IMR-90 (cell line): ENCODE data around the gene KIF1A. TPM values are rescaled to one million over a fixed set of nuclear protein-coding genes. Genes with fewer than 3 reads are reported as not detected.

ENCODE experiments used
- ATAC-seq: fragments of 200-7000 bp; cut with Tn5 transposase; 2 replicates; pipeline ENCODE4 v1.9.1; 2020; ENCODE audit warnings: low read depth, mild to moderate bottlenecking, moderate library complexity
- BruUV-seq: library from RNA; stranded (reverse); fragments of 400-500 nt; replicated peaks from 2 replicates; lab custom pipeline; 2021; lab: Mats Ljungman, UMichigan
- CTCF ChIA-PET: fragments of 300-600 bp; formaldehyde crosslinking; extraction: SDS; loops from one replicate; lab custom pipeline; 2021; ENCODE audit warnings: antibody characterized with exemption; lab: Yijun Ruan, JAX
- POLR2A ChIA-PET: fragments of 300-600 bp; sonication (Branson Sonifier 250); formaldehyde crosslinking; loops from one replicate; lab custom pipeline; 2022; ENCODE audit warnings: antibody characterized with exemption; ENCODE audit not compliant: unreplicated experiment; lab: Charles Lee
- DNase-seq: peaks from one replicate; pipeline ENCODE4 v3.0.0; 2013
- H2AFZ ChIP-seq: replicated peaks from 2 replicates; pipeline ENCODE3; 2013; ENCODE audit warnings: low read length, mild to moderate bottlenecking; ENCODE audit not compliant: poor library complexity
- H2AK5ac ChIP-seq: 2 replicates; pipeline ENCODE4 v1.6.1; 2013; ENCODE audit warnings: low read depth, low read length, inconsistent platforms
- H2AK9ac ChIP-seq: replicated peaks from 2 replicates; pipeline ENCODE3; 2013; ENCODE audit warnings: mild to moderate bottlenecking, low read depth, low read length, moderate library complexity; ENCODE audit not compliant: poor library complexity
- H2BK120ac ChIP-seq: 2 replicates; pipeline ENCODE4 v1.6.1; 2013; ENCODE audit warnings: low read depth, low read length, inconsistent platforms
- H2BK15ac ChIP-seq: 3 replicates; pipeline ENCODE4 v1.6.1; 2013; ENCODE audit warnings: low read depth, low read length, inconsistent platforms
- H2BK20ac ChIP-seq: 2 replicates; pipeline ENCODE4 v1.6.1; 2013; ENCODE audit warnings: low read depth, mild to moderate bottlenecking, inconsistent platforms, low read length, moderate library complexity
- H2BK5ac ChIP-seq: 2 replicates; pipeline ENCODE4 v1.6.1; 2013; ENCODE audit warnings: mild to moderate bottlenecking, low read depth, low read length, inconsistent platforms; ENCODE audit not compliant: poor library complexity, severe bottlenecking
- H3K14ac ChIP-seq: replicated peaks from 2 replicates; pipeline ENCODE4 v1.6.1; 2013; ENCODE audit warnings: low read depth, low read length, inconsistent platforms
- H3K18ac ChIP-seq: 2 replicates; pipeline ENCODE4 v1.6.1; 2013; ENCODE audit warnings: low read depth, low read length, control low read depth
- H3K23ac ChIP-seq: 2 replicates; pipeline ENCODE4 v1.6.1; 2013; ENCODE audit warnings: low read depth, low read length, inconsistent platforms
- H3K27ac ChIP-seq: 2 replicates; pipeline ENCODE4 v1.5.1; 2013; ENCODE audit warnings: mild to moderate bottlenecking, control low read depth, low read length; ENCODE audit not compliant: insufficient read depth
- H3K27me3 ChIP-seq: 2 replicates; pipeline ENCODE4 v1.6.1; 2013; ENCODE audit warnings: low read length; ENCODE audit not compliant: control insufficient read depth, insufficient read depth
- H3K36me3 ChIP-seq: 2 replicates; pipeline ENCODE4 v1.6.1; 2013; ENCODE audit warnings: low read length, mixed read lengths; ENCODE audit not compliant: control insufficient read depth, insufficient read depth
- H3K4ac ChIP-seq: 2 replicates; pipeline ENCODE4 v1.6.1; 2013; ENCODE audit warnings: low read depth, low read length, inconsistent platforms
- H3K4me1 ChIP-seq: 2 replicates; pipeline ENCODE4 v1.6.1; 2013; ENCODE audit warnings: low read length, mixed read lengths; ENCODE audit not compliant: control insufficient read depth, insufficient read depth
- H3K4me2 ChIP-seq: 2 replicates; pipeline ENCODE4 v1.6.1; 2013; ENCODE audit warnings: low read depth, mild to moderate bottlenecking, control low read depth, low read length, moderate library complexity
- H3K4me3 ChIP-seq: 2 replicates; pipeline ENCODE4 v1.5.1; 2013; ENCODE audit warnings: low read depth, mild to moderate bottlenecking, control low read depth, low read length, moderate library complexity; ENCODE audit not compliant: insufficient read depth
- H3K56ac ChIP-seq: 2 replicates; pipeline ENCODE4 v1.6.1; 2013; ENCODE audit warnings: low read length, inconsistent platforms; ENCODE audit not compliant: insufficient read depth; ENCODE audit errors: extremely low read depth
- H3K79me1 ChIP-seq, 2 experiments: 2 replicates each; pipeline ENCODE4 v1.6.1; 2013; ENCODE audit warnings: low read length in 2 of 2, inconsistent platforms in 1 of 2, low read depth in 1 of 2
- H3K9ac ChIP-seq: 2 replicates; pipeline ENCODE4 v1.6.1; 2013; ENCODE audit warnings: low read depth, low read length, control low read depth
- H3K9me1 ChIP-seq: 2 replicates; pipeline ENCODE4 v1.6.1; 2013; ENCODE audit warnings: low read length, inconsistent platforms; ENCODE audit not compliant: insufficient read depth
- H3K9me3 ChIP-seq: 2 replicates; pipeline ENCODE4 v1.6.1; 2013; ENCODE audit warnings: low read length; ENCODE audit not compliant: control insufficient read depth, insufficient read depth
- H4K20me1 ChIP-seq: 2 replicates; pipeline ENCODE4 v1.6.1; 2013; ENCODE audit warnings: low read length, inconsistent platforms; ENCODE audit not compliant: insufficient read depth
- H4K5ac ChIP-seq: 2 replicates; pipeline ENCODE4 v1.6.1; 2013; ENCODE audit warnings: mild to moderate bottlenecking, low read depth, low read length, control low read depth
- H4K8ac ChIP-seq, 2 experiments: 2 replicates each; pipeline ENCODE4 v1.6.1; 2013; ENCODE audit warnings: low read depth in 2 of 2, low read length in 2 of 2, control low read depth in 1 of 2, inconsistent platforms in 1 of 2
- H4K91ac ChIP-seq: 2 replicates; pipeline ENCODE4 v1.6.1; 2013; ENCODE audit warnings: low read depth, low read length, inconsistent platforms; ENCODE audit not compliant: insufficient read depth
- BHLHE40 ChIP-seq: fragments of 150-350 bp; IDR thresholded peaks from 2 replicates; pipeline ENCODE4 v1.6.1; 2016; ENCODE audit warnings: mild to moderate bottlenecking, low read depth, low read length
- CEBPB ChIP-seq: IDR thresholded peaks from 2 replicates; pipeline ENCODE4 v1.6.1; 2012; ENCODE audit warnings: low read depth, low read length, improper control_type of control experiment
- CHD1 ChIP-seq: IDR thresholded peaks from 2 replicates; pipeline ENCODE4 v1.6.1; 2012; ENCODE audit warnings: low read depth, low read length, improper control_type of control experiment
- CTCF ChIP-seq: conservative IDR thresholded peaks from 2 replicates; pipeline ENCODE4 v1.5.1; 2012; ENCODE audit warnings: mild to moderate bottlenecking, low read depth, low read length, improper control_type of control experiment
- FOS ChIP-seq: fragments of 150-350 bp; IDR thresholded peaks from 2 replicates; pipeline ENCODE4 v1.6.1; 2016; ENCODE audit warnings: low read depth, low read length
- MAFK ChIP-seq: IDR thresholded peaks from 2 replicates; pipeline ENCODE4 v1.6.1; 2012; ENCODE audit warnings: low read depth, low read length, improper control_type of control experiment
- MXI1 ChIP-seq: IDR thresholded peaks from 2 replicates; pipeline ENCODE4 v1.6.1; 2012; ENCODE audit warnings: low read depth, mild to moderate bottlenecking, low read length, moderate library complexity, borderline replicate concordance
- POLR2A ChIP-seq: IDR thresholded peaks from 2 replicates; pipeline ENCODE4 v1.6.1; 2012; ENCODE audit warnings: mild to moderate bottlenecking, low read depth, low read length
- RCOR1 ChIP-seq: IDR thresholded peaks from 2 replicates; pipeline ENCODE4 v1.6.1; 2012; ENCODE audit warnings: mild to moderate bottlenecking, low read length, improper control_type of control experiment; ENCODE audit not compliant: insufficient replicate concordance
- SMC3 ChIP-seq: fragments of 150-350 bp; IDR thresholded peaks from 2 replicates; pipeline ENCODE4 v1.6.1; 2016; ENCODE audit warnings: low read depth, mild to moderate bottlenecking, antibody characterized with exemption, low read length, moderate library complexity
- WGBS, 2 experiments: methylation state at CpG; one replicate each; pipeline versions ENCODE4 v1.1.5 to v1.1.7; 2013; ENCODE audit warnings: missing lambda C conversion rate in 2 of 2; ENCODE audit not compliant: insufficient read length in 1 of 2; ENCODE audit errors: extremely low coverage in 2 of 2; 5-methylcytosine and 5-hydroxymethylcytosine counted together
- dilution Hi-C: fragments of 300-500 bp; cut with HindIII; formaldehyde crosslinking; loops from one replicate; pipeline ENCODE4 v1.14.3; 2018; ENCODE audit warnings: low sequenced_read_pairs; ENCODE audit not compliant: unreplicated experiment
- in situ Hi-C: fragments of 300-500 bp; cut with MboI; formaldehyde crosslinking; loops from 3 replicates; pipeline ENCODE4 v1.14.3; 2019; ENCODE audit warnings: low sequenced_read_pairs, inconsistent platforms, mixed read lengths
- intact Hi-C: fragments of 100-400 bp; cut with micrococcal nuclease; formaldehyde crosslinking; loops from 2 replicates; pipeline ENCODE4 v1.10.0; 2022
- polyA plus RNA-seq, 3 experiments: library from polyadenylated mRNA; depleted of rRNA; stranded (reverse); fragments of >200 nt; gene quantifications; 2 replicates each; pipeline ENCODE4 v1.2.3, GENCODE V29; 2012; ENCODE audit warnings: low replicate concordance in 1 of 3
- total RNA-seq: library from RNA; depleted of rRNA; stranded (reverse); fragments of >200 nt; gene quantifications from 2 replicates; pipeline ENCODE4 v1.2.3, GENCODE V29; 2012
- TF ChIP-seq, protein P1 (sequence below): fragments of 150-350 bp; IDR thresholded peaks from 2 replicates; pipeline ENCODE4 v1.6.1; 2016; ENCODE audit warnings: low read depth, mild to moderate bottlenecking, low read length, moderate library complexity, borderline replicate concordance
- TF ChIP-seq, protein P2 (sequence below): fragments of 150-350 bp; IDR thresholded peaks from 2 replicates; pipeline ENCODE4 v1.6.1; 2017; ENCODE audit warnings: mild to moderate bottlenecking, antibody characterized with exemption, low read length, low read depth

Gene KIF1A
- total and polyA plus RNA-seq, 2 of the 4 experiments (the other 2 are of a cell fraction) = under 0.01 TPM; not detected in 1

DNA sequence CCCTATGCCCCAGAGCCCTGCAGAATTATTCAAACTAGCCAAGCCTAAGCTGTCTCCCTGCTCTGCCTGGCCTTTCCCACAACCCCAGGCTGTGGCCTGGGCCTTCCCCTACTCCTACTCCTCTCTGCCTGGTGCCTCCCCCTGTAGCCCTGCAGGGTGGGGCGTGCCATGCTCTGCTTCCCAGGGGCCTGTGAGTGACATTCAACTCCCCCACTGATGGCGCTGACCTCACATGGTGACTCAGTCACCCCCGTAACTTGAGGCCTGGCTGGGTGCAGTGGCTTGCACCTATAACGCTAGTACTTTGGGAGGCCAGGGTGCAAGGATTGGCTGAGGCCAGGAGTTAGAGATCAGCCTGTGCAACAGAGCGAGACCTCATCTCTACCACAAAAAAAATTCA lies 60.6 kb downstream of the KIF1A start:
- in situ Hi-C loops (no loop called here), intact Hi-C loops (no loop called here), dilution Hi-C loops (no loop called here)
- BruUV-seq = no TSS peak
- Histone ChIP-seq H3K14ac (no peak overlapping the region), H2BK20ac (no peak overlapping the region), H2BK120ac (no peak overlapping the region), H3K56ac (no peak overlapping the region), H3K9ac (no peak overlapping the region), H3K4ac (no peak overlapping the region), H3K9me1 (no peaks in the 10 kb centered on the region), H4K8ac (no peak overlapping the region), H2BK5ac (no peak overlapping the region), H2BK15ac (no peak overlapping the region), H3K36me3 (no peaks in the 10 kb centered on the region), H3K27ac (no peak overlapping the region), H4K91ac (no peak overlapping the region), H2AK9ac (no peak overlapping the region), H2AK5ac (no peak overlapping the region), H2AFZ (no peak overlapping the region), H3K27me3 (peaks cover 7% of the 10 kb centered on the region; the same call in 1 of the 2 replicates), H3K4me1 (no peaks in the 10 kb centered on the region), H3K79me1 (no peaks in the 10 kb centered on the region), H3K4me3 (no peak overlapping the region), H4K5ac (no peak overlapping the region), H3K9me3 (no peaks in the 10 kb centered on the region), H3K18ac (no peak overlapping the region), H4K20me1 (no peaks in the 10 kb centered on the region; the same call in 1 of the 2 replicates), H3K23ac (no peak overlapping the region), H3K4me2 (no peak overlapping the region)
- CTCF ChIA-PET = no interaction called here
- no peak; the same call in 1 of the 2 replicates for ATAC-seq
- no peak for DNase-seq
- POLR2A ChIA-PET = no interaction called here
- 82% methylated on average over 2 of the region's 5 CpGs; no CpG with 5 or more reads in 1 of the 2 experiments for WGBS, 2 experiments
- TF ChIP-seq, protein P1, sequence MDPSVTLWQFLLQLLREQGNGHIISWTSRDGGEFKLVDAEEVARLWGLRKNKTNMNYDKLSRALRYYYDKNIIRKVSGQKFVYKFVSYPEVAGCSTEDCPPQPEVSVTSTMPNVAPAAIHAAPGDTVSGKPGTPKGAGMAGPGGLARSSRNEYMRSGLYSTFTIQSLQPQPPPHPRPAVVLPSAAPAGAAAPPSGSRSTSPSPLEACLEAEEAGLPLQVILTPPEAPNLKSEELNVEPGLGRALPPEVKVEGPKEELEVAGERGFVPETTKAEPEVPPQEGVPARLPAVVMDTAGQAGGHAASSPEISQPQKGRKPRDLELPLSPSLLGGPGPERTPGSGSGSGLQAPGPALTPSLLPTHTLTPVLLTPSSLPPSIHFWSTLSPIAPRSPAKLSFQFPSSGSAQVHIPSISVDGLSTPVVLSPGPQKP = no peak
- TF ChIP-seq CHD1 (no peak), CTCF (no peak), FOS (no peak), MAFK (no peak), RCOR1 (no peak), MXI1 (no peak), POLR2A (no peak), SMC3 (no peak), BHLHE40 (no peak), CEBPB (no peak)
- TF ChIP-seq, protein P2, sequence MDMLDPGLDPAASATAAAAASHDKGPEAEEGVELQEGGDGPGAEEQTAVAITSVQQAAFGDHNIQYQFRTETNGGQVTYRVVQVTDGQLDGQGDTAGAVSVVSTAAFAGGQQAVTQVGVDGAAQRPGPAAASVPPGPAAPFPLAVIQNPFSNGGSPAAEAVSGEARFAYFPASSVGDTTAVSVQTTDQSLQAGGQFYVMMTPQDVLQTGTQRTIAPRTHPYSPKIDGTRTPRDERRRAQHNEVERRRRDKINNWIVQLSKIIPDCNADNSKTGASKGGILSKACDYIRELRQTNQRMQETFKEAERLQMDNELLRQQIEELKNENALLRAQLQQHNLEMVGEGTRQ = no peak
